Liver (tissue), 9 donors: ENCODE data around the gene PIAS4. TPM values are rescaled to one million over a fixed set of nuclear protein-coding genes. Genes with fewer than 3 reads are reported as not detected.

Experiments used
- DNase-seq: peaks from one replicate; pipeline ENCODE4 v3.0.0-alpha.2; 2017; ENCODE audit warnings: low spot score
- H3K27ac ChIP-seq, 2 donors: one replicate each; pipeline ENCODE4 v1.7.0; 2013; ENCODE audit warnings: inconsistent platforms in 2 of 2, low read length in 2 of 2, control low read depth in 1 of 2, low read depth in 1 of 2, mild to moderate bottlenecking in 1 of 2
- H3K27me3 ChIP-seq, 4 donors: one replicate each; pipeline versions ENCODE4 v1.6.1 to v1.7.0; 2013; ENCODE audit warnings: low read length in 3 of 4, inconsistent platforms in 1 of 4, mild to moderate bottlenecking in 1 of 4, moderate library complexity in 1 of 4; ENCODE audit not compliant: control insufficient read depth in 4 of 4, insufficient read depth in 4 of 4
- H3K36me3 ChIP-seq, 4 donors: one replicate each; pipeline versions ENCODE4 v1.6.1 to v1.7.0; 2013; ENCODE audit warnings: low read length in 3 of 4, mild to moderate bottlenecking in 3 of 4, low read depth in 1 of 4, moderate library complexity in 1 of 4; ENCODE audit not compliant: control insufficient read depth in 4 of 4, insufficient read depth in 3 of 4
- H3K4me1 ChIP-seq, 4 donors: one replicate each; pipeline versions ENCODE4 v1.6.1 to v1.7.0; 2013; ENCODE audit warnings: low read length in 3 of 4, mild to moderate bottlenecking in 3 of 4, moderate library complexity in 1 of 4; ENCODE audit not compliant: control insufficient read depth in 4 of 4, insufficient read depth in 4 of 4
- H3K4me3 ChIP-seq, 3 donors: one replicate each; pipeline versions ENCODE4 v1.6.1 to v1.7.0; 2013; ENCODE audit warnings: low read length in 3 of 3, control low read depth in 1 of 3, low read depth in 1 of 3, mild to moderate bottlenecking in 1 of 3
- H3K9ac ChIP-seq, 2 donors: one replicate each; pipeline ENCODE4 v1.7.0; 2013; ENCODE audit warnings: low read length in 2 of 2, mild to moderate bottlenecking in 2 of 2, moderate library complexity in 2 of 2, control low read depth in 1 of 2, low read depth in 1 of 2
- H3K9me3 ChIP-seq, 4 donors: one replicate each; pipeline versions ENCODE4 v1.6.1 to v1.7.0; 2013; ENCODE audit warnings: low read length in 3 of 4; ENCODE audit not compliant: control insufficient read depth in 4 of 4
- FOXA2 ChIP-seq: IDR thresholded peaks from 2 replicates; pipeline ENCODE4 v1.6.1; 2016; ENCODE audit warnings: antibody characterized with exemption
- HNF4A ChIP-seq, 2 donors: conservative IDR thresholded peaks; 2 replicates each; pipeline ENCODE4 v1.6.1; 2016; ENCODE audit warnings: antibody characterized with exemption in 2 of 2, mild to moderate bottlenecking in 2 of 2
- JUND ChIP-seq, 2 donors: IDR thresholded peaks; 2 replicates each; pipeline ENCODE4 v1.6.1; 2016; ENCODE audit warnings: antibody characterized with exemption in 2 of 2
- RAD21 ChIP-seq, 2 donors: IDR thresholded peaks; 2 replicates each; pipeline ENCODE4 v1.6.1; 2016; ENCODE audit warnings: antibody characterized with exemption in 2 of 2, mild to moderate bottlenecking in 2 of 2
- SP1 ChIP-seq: IDR thresholded peaks from 2 replicates; pipeline ENCODE4 v1.6.1; 2018; ENCODE audit warnings: antibody characterized with exemption, mild to moderate bottlenecking
- TAF1 ChIP-seq: conservative IDR thresholded peaks from 2 replicates; pipeline ENCODE4 v1.6.1; 2016; ENCODE audit warnings: antibody characterized with exemption, mild to moderate bottlenecking
- YY1 ChIP-seq: IDR thresholded peaks from 2 replicates; pipeline ENCODE4 v1.6.1; 2016; ENCODE audit warnings: antibody characterized with exemption, mild to moderate bottlenecking
- WGBS: extraction: QIAGEN DNeasy Blood & Tissue Kit; methylation state at CpG from one replicate; pipeline ENCODE4 v1.1.7; 2013; 5-methylcytosine and 5-hydroxymethylcytosine counted together
- polyA plus RNA-seq, 2 donors: library from polyadenylated mRNA; stranded (reverse) in 1 of 2; unstranded in 1 of 2; fragments of 200-250 nt in 1 of 2; fragments of >200 nt in 1 of 2; fragmentation: Nextera tagmentation in 1 of 2; extraction: Ambion mirVana in 1 of 2; gene quantifications; one replicate each; pipeline versions ENCODE4 v1.2.1 to v1.2.3, GENCODE V29; 2013 to 2015
- total RNA-seq, 2 donors: library from RNA; depleted of rRNA; stranded (reverse); fragments of >200 nt; gene quantifications; one replicate each; pipeline ENCODE4 v1.2.3, GENCODE V29; 2014
- TF ChIP-seq, protein P1 (sequence below): IDR thresholded peaks from 2 replicates; pipeline ENCODE4 v1.6.1; 2016; ENCODE audit warnings: antibody characterized with exemption
- TF ChIP-seq, protein P2 (sequence below): IDR thresholded peaks from 2 replicates; pipeline ENCODE4 v1.6.1; 2016; ENCODE audit warnings: antibody characterized with exemption
- TF ChIP-seq, protein P3 (sequence below): IDR thresholded peaks from 2 replicates; pipeline ENCODE4 v1.6.1; 2016; ENCODE audit warnings: antibody characterized with exemption, mild to moderate bottlenecking
- TF ChIP-seq, protein P4 (sequence below): IDR thresholded peaks from 2 replicates; pipeline ENCODE4 v1.6.1; 2016; ENCODE audit warnings: antibody characterized with exemption
- donor health status: healthy.
- donor health status: healthy.
- donor health status: healthy.
- donor health status: healthy.
- donor health status: healthy.

PIAS4 gene
- total and polyA plus RNA-seq, 4 donors: 5.6 to 14.1 (median 10.6) TPM

DNA sequence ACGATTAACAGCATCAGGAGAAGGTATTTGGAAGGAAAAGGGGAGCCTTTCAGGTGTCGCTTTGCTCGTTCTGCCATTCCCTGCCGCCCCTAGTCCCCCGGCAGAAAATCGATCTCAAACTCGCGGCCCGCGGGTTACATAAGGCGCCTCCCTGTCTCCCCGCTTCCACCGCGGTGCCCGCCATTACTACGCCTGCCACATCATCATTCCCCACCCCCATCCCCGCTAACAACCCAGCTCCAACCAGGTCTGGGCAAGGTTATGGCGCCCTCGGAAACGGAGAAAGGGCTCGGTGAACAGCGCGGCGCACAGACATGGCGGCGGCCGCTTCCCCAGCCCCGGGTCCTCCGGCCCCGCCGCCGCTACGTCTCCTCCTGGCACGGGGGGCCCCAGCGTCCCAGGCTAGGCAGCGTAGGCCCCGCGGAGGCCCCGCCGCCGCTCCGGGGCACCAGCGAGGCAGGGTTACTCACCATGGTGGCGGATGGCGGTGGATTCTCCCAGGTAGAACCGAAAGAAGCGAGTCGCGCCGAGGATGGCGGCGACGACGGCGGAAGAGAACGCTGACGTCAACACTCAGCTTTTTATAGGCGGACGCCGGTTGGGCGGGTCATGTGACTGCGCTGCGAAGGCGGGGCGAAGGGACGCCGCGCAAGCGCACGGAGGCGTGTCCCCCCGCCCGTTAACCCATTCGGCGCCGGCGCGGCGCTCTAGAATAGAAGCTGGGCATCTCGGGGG, 22.5 kb upstream of the PIAS4 start, which contains the start of gene EEF2:
Gene EEF2, minus strand, starts transcription at position 556 of the 735 bp plus-strand sequence. Its CDS starts 83 bp downstream, at position 473.
- WGBS: under 1% methylated on average over 80 of the region's 80 CpGs
- TF ChIP-seq FOXA2 (no peak), RAD21 (IDR thresholded peaks at IDR 0.05) (no peak), SP1 (peak; percentile 44), TAF1 (peak; percentile 99), JUND (IDR thresholded peaks at IDR 0.05) (peak; percentile 28 to 75), YY1 (peak; percentile 96), HNF4A (conservative IDR thresholded peaks at IDR 0.05) (no peak)
- TF ChIP-seq, protein P1, sequence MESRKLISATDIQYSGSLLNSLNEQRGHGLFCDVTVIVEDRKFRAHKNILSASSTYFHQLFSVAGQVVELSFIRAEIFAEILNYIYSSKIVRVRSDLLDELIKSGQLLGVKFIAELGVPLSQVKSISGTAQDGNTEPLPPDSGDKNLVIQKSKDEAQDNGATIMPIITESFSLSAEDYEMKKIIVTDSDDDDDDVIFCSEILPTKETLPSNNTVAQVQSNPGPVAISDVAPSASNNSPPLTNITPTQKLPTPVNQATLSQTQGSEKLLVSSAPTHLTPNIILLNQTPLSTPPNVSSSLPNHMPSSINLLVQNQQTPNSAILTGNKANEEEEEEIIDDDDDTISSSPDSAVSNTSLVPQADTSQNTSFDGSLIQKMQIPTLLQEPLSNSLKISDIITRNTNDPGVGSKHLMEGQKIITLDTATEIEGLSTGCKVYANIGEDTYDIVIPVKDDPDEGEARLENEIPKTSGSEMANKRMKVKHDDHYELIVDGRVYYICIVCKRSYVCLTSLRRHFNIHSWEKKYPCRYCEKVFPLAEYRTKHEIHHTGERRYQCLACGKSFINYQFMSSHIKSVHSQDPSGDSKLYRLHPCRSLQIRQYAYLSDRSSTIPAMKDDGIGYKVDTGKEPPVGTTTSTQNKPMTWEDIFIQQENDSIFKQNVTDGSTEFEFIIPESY: no peak
- TF ChIP-seq, protein P2, sequence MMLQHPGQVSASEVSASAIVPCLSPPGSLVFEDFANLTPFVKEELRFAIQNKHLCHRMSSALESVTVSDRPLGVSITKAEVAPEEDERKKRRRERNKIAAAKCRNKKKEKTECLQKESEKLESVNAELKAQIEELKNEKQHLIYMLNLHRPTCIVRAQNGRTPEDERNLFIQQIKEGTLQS: peak; percentile 50
- TF ChIP-seq, protein P3, sequence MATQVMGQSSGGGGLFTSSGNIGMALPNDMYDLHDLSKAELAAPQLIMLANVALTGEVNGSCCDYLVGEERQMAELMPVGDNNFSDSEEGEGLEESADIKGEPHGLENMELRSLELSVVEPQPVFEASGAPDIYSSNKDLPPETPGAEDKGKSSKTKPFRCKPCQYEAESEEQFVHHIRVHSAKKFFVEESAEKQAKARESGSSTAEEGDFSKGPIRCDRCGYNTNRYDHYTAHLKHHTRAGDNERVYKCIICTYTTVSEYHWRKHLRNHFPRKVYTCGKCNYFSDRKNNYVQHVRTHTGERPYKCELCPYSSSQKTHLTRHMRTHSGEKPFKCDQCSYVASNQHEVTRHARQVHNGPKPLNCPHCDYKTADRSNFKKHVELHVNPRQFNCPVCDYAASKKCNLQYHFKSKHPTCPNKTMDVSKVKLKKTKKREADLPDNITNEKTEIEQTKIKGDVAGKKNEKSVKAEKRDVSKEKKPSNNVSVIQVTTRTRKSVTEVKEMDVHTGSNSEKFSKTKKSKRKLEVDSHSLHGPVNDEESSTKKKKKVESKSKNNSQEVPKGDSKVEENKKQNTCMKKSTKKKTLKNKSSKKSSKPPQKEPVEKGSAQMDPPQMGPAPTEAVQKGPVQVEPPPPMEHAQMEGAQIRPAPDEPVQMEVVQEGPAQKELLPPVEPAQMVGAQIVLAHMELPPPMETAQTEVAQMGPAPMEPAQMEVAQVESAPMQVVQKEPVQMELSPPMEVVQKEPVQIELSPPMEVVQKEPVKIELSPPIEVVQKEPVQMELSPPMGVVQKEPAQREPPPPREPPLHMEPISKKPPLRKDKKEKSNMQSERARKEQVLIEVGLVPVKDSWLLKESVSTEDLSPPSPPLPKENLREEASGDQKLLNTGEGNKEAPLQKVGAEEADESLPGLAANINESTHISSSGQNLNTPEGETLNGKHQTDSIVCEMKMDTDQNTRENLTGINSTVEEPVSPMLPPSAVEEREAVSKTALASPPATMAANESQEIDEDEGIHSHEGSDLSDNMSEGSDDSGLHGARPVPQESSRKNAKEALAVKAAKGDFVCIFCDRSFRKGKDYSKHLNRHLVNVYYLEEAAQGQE: peak; percentile 94
- TF ChIP-seq, protein P4, sequence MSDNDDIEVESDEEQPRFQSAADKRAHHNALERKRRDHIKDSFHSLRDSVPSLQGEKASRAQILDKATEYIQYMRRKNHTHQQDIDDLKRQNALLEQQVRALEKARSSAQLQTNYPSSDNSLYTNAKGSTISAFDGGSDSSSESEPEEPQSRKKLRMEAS: no peak

DNA sequence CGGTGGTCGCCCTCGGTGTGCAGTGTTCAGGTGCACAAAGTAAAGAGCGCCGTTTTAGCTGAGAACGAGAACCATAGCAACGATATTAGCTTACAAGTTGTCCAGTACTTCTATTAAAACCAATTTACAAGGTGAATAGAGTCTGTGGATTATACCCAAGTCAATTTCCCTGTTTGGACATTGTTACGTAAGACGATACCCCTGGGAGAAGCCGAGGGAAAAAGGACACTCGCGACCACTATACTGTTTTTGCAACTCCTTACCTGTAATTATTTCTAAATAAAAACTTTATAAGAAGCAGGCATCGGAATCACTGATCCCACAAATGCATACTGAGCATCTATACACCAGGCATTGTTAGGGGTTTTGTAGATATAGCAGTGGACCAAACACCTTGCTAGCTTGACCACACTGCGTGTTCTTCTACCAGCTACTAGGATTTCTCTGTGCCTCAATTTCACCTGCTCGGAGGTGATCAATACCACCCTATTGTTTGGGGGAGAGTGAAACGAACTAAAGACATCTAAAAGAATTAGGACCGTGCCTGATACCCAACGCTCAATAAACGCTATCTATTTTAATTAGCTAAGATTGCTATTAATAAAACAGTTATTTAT, 21.8 kb upstream of the PIAS4 start:
- Histone ChIP-seq H3K4me1 (peaks cover 0 to 38% (median 31%) of the 10 kb centered on the region in 4 donors), H3K36me3 (peaks cover 18 to 31% (median 29%) of the 10 kb centered on the region in 4 donors), H3K27me3 (no peaks in the 10 kb centered on the region), H3K9me3 (no peaks in the 10 kb centered on the region), H3K27ac (peak overlapping the region; percentile 57 to 97), H3K9ac (peak overlapping the region; percentile 38 to 79), H3K4me3 (peak overlapping the region in 2 of 3 donors; percentile 74 to 99)
- peak; percentile 34 for DNase-seq
- no peak for TF ChIP-seq YY1
- WGBS: 3% methylated on average over 19 of the region's 19 CpGs

More for the DNA sequence above, 22.5 kb upstream of the PIAS4 start, which contains the start of gene EEF2:
- Histone ChIP-seq H3K36me3 (peaks cover 25 to 38% (median 35%) of the 10 kb centered on the region in 4 donors), H3K4me3 (peak within 1 kb of the TSS; percentile 74 to 99 (median 98)), H3K9me3 (no peaks in the 10 kb centered on the region), H3K9ac (peak within 1 kb of the TSS; percentile 84 to 99), H3K27ac (peak within 1 kb of the TSS; percentile 91 to 97), H3K4me1 (peaks cover 0 to 38% (median 31%) of the 10 kb centered on the region in 4 donors), H3K27me3 (no peaks in the 10 kb centered on the region)
- peak; percentile 93 for DNase-seq
